ENCODE results near the gene BRD2.
A peak's percentile ranks its signal among the peaks of the same experiment; 100 is the strongest.

The BRD2 gene

DNA sequence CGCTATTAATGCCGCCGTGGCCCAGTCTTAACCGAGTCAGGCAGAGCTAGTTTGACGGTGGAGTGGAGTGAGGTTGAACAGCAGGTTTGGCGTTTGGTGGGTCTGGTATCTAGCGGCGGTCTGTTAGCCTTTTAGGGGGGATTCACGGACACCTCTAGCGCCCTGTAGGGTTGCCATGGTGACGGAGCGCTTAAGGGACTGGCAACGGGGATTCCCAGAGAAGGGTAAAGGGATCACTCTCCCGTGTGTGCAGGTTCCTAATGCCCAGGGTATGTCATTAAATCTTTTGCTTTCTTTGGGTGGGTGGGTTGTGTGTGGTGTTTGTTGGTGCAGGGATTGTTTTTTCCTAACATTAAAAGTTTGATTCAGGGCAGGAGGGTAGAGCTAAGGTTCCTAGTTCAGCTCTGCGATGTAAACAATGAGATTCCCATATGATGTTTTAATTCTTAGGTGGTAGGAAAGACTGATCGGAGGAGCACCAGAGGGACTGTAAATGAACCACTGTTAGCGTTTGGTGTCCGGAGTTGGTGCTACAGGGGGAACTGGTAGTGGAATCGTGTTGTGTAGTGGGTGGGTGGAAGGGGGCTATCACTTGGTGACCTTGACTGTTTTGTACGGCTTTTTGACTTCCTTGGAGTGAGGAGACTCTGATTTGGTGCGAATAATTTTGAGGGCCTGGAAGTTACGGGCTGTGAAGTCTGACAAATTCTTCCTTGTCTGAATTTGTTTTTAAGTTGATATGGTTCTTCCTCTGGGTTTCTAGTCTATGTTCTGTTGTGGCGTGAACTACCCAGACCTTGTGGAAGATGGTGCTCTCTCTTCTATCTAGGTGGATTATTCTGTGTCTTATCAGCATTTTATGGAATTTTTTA is 5.0 kb downstream of the BRD2 start:
- no peak for DNase-seq

DNA sequence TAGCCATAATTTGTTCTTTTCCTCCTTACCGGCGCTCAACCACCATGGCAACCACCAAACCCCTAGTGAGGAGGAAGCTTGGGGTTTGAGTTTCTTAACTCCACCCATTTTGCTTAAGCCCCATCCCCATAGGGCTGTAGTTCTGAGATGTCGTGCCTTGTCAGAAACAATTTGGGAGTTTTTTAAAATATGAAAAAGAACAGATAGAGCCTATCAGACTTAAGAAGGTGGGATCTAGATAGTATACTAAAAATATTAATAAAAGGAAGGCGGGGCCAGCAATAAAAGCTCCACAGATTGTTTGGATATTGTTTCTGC is 5.6 kb downstream of the BRD2 start:
- peak; percentile 46 for DNase-seq

DNA sequence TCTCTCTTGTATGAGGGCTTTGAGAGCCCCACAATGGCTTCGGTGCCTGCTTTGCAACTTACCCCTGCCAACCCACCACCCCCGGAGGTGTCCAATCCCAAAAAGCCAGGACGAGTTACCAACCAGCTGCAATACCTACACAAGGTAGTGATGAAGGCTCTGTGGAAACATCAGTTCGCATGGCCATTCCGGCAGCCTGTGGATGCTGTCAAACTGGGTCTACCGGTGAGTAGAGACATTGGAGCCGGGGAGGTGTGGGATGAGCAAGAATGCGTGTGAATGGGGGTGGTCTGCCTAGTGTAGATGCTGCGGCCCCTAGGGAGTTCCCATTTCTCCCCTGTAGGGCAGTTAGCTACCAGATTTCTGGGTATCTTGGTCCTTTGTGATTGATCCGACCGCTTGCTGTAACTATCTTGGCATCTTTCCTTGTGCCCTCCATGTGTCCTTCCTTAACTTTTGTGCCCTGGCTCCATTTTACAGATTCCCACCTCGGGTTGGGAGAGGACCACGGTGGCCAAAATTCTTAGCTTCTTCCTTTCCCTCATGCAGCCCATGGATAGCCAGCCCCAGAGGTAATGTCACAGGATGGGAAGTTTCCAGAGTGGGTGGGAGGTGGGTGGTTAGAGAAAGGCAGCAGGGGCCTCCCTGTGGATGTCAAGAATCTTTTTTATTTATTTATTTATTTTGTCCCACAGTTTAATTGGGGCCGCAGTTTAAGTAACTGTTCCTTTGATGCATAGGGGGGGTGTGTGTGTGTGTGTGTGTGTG is 6.3 kb downstream of the BRD2 start:
- DNase-seq = no peak

- no peak for DNase-seq
These were observed 7.5 kb downstream of the BRD2 start for GRCh38 chr6:32975886-32976285.

- no peak for DNase-seq
These were observed 8.1 kb downstream of the BRD2 start for GRCh38 chr6:32976334-32977069.

- no peak for DNase-seq
These were observed 9.0 kb downstream of the BRD2 start for GRCh38 chr6:32977272-32977952.

DNA sequence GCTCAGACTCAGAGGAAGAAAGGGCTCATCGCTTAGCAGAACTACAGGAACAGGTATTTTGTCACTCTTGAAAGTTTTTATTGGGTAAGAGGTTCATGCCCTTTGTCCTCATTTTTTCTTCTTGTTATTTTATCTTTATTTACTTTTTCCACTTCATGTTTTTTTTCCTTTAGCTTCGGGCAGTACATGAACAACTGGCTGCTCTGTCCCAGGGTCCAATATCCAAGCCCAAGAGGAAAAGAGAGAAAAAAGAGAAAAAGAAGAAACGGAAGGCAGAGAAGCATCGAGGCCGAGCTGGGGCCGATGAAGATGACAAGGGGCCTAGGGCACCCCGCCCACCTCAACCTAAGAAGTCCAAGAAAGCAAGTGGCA is 9.5 kb downstream of the BRD2 start:
- no peak for DNase-seq

DNA sequence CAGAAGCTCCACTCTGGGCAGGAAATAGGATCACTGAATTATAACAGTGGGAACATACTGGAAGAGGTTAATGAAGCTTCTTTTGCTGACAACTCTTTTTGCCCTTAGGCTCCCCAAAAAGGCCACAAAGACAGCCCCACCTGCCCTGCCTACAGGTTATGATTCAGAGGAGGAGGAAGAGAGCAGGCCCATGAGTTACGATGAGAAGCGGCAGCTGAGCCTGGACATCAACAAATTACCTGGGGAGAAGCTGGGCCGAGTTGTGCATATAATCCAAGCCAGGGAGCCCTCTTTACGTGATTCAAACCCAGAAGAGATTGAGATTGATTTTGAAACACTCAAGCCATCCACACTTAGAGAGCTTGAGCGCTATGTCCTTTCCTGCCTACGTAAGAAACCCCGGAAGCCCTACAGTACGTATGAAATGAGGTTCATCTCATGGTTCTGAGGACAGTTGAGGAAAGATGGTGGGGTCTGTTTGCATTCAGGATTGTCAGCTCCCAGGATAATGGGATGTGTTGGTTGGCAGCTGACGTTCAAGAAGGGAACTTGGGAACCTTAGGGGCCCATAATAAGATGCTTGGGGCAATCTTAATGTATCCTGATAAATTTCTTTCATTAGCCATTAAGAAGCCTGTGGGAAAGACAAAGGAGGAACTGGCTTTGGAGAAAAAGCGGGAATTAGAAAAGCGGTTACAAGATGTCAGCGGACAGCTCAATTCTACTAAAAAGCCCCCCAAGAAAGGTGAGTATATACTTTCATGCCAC is 11.5 kb downstream of the BRD2 start:
- no peak for DNase-seq

GRCh38 chr6:32980488-32981038 is 12.2 kb downstream of the BRD2 start:
- DNase-seq = no peak

DNA sequence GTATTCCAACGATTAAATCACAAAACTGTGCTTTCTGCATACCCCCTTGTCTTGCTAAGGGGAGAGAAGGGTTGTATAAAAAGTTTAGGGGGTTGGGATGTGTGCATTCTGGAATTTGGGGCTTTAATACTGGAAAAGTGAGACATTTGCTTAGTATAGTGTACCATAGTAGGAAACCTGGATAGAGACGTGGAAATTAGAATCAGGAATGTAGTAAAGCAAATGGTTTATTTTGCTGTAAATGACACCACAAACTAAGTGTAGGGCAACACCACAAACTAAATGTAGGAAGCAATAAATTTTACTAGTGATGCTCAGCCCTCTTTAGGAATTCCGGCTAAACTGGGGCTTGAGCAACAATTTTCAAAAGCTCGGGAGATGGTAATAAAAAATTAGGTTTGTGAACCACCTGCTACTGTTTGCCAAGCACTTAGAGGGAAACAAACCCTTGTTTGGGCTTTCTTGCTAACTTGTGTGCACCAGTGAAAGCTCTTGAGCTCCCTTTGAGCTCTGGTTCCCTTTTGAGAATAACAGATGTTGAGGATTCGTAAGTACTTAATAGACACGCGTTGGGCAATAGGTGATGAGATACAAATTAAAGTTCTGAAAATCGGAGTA is 13.8 kb downstream of the BRD2 start:
- no peak for DNase-seq

- DNase-seq = no peak
These were observed 14.5 kb downstream of the BRD2 start for GRCh38 chr6:32982702-32983492.

GRCh38 chr6:32983493-32983848 is 15.1 kb downstream of the BRD2 start:
- DNase-seq = no peak

DNA sequence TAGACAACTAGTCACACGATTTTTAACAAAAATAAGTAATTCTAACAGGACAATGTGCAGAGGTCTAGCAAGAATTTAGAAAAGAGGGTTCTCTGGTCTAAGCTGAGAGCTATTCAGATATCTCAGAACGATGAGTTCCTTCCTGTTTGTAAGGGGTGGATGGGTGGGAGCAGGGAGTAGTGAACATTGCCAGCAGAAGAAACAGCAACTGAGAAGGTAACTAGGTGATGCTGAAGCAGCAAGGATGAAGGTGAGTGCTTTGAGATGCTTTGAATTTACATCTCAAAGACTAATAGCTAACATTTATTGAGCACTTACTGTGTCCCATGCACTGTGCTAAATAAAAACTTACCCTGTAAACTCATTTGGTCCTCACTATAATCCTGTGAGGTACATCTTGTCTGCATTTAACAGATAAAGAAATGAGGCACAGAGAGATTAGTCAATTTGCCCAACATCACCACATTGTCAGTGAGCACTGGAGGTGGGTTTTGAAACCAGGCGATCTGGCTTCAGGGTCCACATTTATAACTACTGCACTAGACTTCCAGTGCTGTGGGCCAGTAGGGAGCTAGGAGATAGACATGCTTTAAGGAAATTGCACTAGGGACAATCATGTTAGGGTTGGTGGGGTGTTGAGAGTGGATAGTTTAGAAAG is 15.7 kb downstream of the BRD2 start:
- no peak for DNase-seq

DNA sequence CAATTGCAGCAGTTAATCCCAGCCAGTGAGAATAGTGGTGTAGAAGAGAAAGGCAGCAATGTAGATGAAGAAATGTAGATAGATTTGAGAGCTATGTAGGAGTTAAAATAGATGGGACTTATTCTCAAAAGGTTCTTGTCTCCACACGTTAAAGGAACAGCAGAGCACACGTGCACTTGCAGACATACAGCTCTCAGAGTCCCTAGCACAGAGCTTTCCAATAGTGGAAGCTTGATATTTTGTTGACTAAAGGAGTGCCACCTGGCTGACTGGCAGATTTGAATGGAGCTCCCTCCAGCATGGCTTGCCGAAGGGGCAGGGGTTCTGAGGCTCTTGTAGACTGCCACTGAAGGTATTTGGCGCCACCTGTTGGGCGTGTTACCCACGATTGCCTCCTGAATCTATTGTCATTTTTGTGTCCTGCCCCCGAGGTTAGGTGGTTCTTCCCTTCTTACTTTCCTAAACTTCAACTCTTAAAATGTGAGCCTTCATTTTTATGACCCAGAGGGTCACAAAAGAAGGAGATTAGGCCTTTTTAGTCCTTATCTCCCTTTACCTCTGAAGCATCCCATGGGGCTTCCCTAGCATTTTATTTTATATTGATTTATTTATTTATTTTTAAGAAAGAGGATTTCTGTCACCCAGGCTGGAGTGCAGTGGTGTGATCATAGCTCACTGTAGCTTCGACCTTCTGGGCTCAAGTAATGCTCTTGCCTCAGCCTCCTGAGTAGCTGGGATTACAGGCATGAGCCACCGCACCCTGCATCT is 16.4 kb downstream of the BRD2 start:
- DNase-seq = peak; percentile 81

DNA sequence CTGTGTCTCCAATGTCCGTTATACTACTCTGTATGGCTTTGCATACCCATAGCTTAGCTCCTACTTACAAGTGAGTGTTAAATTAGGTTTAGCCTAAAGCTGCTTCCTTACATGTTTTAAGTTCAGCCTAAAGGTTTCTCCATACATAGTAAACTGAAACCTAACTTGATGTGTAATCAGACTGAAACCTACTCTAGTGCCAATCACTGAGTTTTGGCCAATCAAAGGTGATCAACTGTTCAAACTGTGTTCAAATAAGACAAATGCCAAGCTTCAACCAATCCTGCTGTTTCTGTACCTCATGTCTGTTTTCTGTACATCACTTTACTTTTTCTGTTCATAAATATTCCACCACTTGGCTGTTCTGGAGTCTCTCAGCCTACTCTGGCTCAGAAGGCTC is 21.0 kb downstream of the BRD2 start:
- DNase-seq = no peak

GRCh38 chr6:32991972-32992371 is 23.6 kb downstream of the BRD2 start:
- no peak for DNase-seq

GRCh38 chr6:32993363-32993973 is 25.1 kb downstream of the BRD2 start:
- DNase-seq = no peak

DNA sequence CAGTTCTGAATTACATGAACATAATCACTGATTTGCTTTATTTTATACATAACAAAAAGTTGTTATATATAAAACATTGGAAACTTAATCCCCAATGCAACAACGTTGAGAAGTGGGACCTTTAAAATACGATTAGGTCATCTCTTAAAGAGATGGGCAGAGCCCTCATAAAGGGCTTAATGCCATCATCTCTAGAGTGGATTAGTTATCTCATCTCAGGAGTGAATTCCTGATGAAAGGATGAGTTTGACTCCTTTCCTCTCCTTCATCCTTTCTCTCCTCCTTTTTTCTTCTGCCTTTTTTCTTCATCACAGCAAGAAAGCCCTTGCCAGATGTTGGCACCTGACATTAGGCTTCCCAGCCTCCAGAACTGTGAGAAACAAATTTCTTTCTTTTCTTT is 27.1 kb downstream of the BRD2 start:
- no peak for DNase-seq

DNA sequence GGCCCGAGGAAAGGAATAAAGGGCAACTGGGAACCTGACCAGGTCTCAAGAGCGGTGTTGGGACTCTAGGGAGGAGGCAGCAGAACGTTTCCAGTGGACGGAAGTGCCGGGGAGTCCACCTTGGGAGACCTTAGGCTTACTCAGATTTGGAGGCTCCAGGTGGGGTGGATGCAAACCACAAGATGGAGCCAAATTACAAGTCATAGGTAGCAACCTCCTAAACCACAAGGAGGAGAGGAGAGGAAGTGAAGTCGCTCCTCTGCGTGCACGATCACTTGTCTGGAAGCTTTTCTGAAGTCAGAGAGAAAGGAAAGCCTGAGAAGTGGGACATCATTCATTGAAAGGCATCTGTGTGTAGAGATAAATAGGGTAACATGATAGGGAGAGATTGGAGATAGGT is 31.7 kb downstream of the BRD2 start:
- DNase-seq = no peak
